ENCODE data around the gene ACVR1. TPM values are rescaled to one million over a fixed set of nuclear protein-coding genes. Genes with fewer than 3 reads are reported as not detected.

The ACVR1 gene
- total RNA-seq, 1 experiment from 2014 or later = 27.6 TPM

DNA sequence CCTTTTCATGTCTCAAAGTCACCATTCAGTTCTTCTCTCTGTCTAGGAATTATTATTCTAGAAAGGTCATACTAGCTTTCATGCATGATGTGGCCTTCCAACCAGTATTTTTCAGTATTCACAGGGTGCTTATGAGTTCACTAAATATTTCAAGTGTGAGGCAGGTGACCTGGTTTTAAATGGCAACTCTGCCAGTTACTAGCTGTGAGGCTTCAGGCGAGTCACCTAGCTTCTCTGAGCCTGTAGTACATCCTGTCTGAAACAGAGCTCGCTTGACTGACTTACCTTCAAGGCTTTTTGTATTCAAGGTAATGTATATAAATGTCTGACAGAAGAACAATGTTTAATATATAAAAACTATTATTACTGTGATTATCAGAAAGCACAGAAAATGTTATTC, 19.4 kb upstream of the ACVR1 start:
- no TSS peak for BruUV-seq (replicated peaks)
- in situ Hi-C loops (cut with HindIII; ENCODE audit: low pct_unique_long_range_greater_than_20kb, low sequenced_read_pairs) (no loop called here), intact Hi-C loops (cut with micrococcal nuclease; ENCODE audit: unreplicated experiment) (no loop called here)
- DNase-seq (ENCODE audit: low read depth, low spot score) = no peak
- ChIA-PET POLR2A (no interaction called here), CTCF (interaction anchor here (0.6 kb wide), 1 partner anchor 17 kb away, joined by 3 read pairs; no protein-coding TSS in a partner anchor)
- Histone ChIP-seq H3K9me3 (ENCODE audit: control insufficient read depth, insufficient read depth, low read depth, low read length) (no peaks in the 10 kb centered on the region), H3K27ac (ENCODE audit: low read length) (no peak overlapping the region), H3K27me3 (ENCODE audit: control insufficient read depth, insufficient read depth, low read length) (no peaks in the 10 kb centered on the region), H3K4me3 (ENCODE audit: low read depth in 2 of 2, low read length in 2 of 2) (no peak overlapping the region), H3K36me3 (ENCODE audit: control insufficient read depth, insufficient read depth, low read length) (no peaks in the 10 kb centered on the region), H3K4me1 (ENCODE audit: control insufficient read depth, insufficient read depth, low read length) (no peaks in the 10 kb centered on the region)
- TF ChIP-seq TCF7L2 (IDR thresholded peaks at IDR 0.05; ENCODE audit: low read depth, low read length) (no peak), POLR2AphosphoS5 (IDR thresholded peaks at IDR 0.05; ENCODE audit: low read depth, low read length) (no peak), SIN3A (IDR thresholded peaks at IDR 0.05; ENCODE audit: borderline replicate concordance, insufficient read depth, low read depth, low read length) (no peak)
- TF ChIP-seq, protein P1, sequence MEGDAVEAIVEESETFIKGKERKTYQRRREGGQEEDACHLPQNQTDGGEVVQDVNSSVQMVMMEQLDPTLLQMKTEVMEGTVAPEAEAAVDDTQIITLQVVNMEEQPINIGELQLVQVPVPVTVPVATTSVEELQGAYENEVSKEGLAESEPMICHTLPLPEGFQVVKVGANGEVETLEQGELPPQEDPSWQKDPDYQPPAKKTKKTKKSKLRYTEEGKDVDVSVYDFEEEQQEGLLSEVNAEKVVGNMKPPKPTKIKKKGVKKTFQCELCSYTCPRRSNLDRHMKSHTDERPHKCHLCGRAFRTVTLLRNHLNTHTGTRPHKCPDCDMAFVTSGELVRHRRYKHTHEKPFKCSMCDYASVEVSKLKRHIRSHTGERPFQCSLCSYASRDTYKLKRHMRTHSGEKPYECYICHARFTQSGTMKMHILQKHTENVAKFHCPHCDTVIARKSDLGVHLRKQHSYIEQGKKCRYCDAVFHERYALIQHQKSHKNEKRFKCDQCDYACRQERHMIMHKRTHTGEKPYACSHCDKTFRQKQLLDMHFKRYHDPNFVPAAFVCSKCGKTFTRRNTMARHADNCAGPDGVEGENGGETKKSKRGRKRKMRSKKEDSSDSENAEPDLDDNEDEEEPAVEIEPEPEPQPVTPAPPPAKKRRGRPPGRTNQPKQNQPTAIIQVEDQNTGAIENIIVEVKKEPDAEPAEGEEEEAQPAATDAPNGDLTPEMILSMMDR (IDR thresholded peaks at IDR 0.05) = no peak
- TF ChIP-seq, protein P2, sequence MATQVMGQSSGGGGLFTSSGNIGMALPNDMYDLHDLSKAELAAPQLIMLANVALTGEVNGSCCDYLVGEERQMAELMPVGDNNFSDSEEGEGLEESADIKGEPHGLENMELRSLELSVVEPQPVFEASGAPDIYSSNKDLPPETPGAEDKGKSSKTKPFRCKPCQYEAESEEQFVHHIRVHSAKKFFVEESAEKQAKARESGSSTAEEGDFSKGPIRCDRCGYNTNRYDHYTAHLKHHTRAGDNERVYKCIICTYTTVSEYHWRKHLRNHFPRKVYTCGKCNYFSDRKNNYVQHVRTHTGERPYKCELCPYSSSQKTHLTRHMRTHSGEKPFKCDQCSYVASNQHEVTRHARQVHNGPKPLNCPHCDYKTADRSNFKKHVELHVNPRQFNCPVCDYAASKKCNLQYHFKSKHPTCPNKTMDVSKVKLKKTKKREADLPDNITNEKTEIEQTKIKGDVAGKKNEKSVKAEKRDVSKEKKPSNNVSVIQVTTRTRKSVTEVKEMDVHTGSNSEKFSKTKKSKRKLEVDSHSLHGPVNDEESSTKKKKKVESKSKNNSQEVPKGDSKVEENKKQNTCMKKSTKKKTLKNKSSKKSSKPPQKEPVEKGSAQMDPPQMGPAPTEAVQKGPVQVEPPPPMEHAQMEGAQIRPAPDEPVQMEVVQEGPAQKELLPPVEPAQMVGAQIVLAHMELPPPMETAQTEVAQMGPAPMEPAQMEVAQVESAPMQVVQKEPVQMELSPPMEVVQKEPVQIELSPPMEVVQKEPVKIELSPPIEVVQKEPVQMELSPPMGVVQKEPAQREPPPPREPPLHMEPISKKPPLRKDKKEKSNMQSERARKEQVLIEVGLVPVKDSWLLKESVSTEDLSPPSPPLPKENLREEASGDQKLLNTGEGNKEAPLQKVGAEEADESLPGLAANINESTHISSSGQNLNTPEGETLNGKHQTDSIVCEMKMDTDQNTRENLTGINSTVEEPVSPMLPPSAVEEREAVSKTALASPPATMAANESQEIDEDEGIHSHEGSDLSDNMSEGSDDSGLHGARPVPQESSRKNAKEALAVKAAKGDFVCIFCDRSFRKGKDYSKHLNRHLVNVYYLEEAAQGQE (IDR thresholded peaks at IDR 0.05; ENCODE audit: insufficient read depth in 1 of 2, low read depth in 2 of 2, low read length in 1 of 2) = no peak
- no peak for ATAC-seq

DNA sequence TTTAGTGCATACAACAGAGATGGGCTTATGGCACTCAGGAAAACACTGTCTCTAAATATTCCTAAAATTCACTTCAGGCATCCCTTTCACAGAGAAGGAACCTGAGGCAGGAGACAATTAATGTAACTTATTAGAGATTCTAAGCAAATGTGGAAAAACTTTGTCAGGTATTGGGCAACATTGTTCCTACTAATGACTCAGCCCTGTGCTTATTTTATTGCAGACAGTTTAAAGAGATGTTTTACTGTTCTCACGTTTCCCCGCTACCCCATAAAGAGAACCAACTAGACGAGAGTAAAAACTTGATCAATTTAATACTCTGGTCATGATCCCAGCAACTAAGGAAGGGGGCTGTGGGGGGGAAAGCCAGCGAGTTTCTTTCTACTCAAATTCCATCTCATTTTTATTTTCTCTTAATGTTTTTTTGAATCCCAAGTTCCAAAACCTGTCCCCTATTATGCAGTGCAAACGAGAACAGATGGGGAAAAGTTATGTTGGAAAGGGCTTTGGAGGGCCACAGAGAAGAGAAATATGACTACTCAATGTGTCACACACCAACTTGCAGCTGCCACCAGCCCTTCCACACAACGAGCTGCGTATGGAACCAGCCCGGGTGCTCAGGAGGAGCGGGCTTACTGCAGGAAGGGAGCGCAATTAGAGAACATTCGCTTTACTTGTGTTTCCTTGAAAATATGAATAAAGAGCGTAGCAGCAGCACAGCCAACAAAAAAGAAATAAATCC, 18.7 kb upstream of the ACVR1 start:
- BruUV-seq (replicated peaks) = no TSS peak

More for the DNA sequence above, 18.7 kb upstream of the ACVR1 start:
- Histone ChIP-seq H3K9me3 (ENCODE audit: control insufficient read depth, insufficient read depth, low read depth, low read length) (no peaks in the 10 kb centered on the region), H3K4me3 (ENCODE audit: low read depth in 2 of 2, low read length in 2 of 2) (no peak overlapping the region), H3K27me3 (ENCODE audit: control insufficient read depth, insufficient read depth, low read length) (no peaks in the 10 kb centered on the region), H3K4me1 (ENCODE audit: control insufficient read depth, insufficient read depth, low read length) (no peaks in the 10 kb centered on the region), H3K27ac (ENCODE audit: low read length) (no peak overlapping the region), H3K36me3 (ENCODE audit: control insufficient read depth, insufficient read depth, low read length) (no peaks in the 10 kb centered on the region)
- POLR2A ChIA-PET = no interaction called here
- DNase-seq (ENCODE audit: low read depth, low spot score) (no peak), ATAC-seq (no peak)
- CTCF ChIA-PET = interaction anchor here (0.6 kb wide), 1 partner anchor 18 kb away, joined by 3 read pairs; no protein-coding TSS in a partner anchor
- intact Hi-C loops (cut with micrococcal nuclease; ENCODE audit: unreplicated experiment) (no loop called here), in situ Hi-C loops (cut with HindIII; ENCODE audit: low pct_unique_long_range_greater_than_20kb, low sequenced_read_pairs) (no loop called here)
- TF ChIP-seq, protein P1 (IDR thresholded peaks at IDR 0.05) = no peak
- TF ChIP-seq, protein P2 (IDR thresholded peaks at IDR 0.05; ENCODE audit: insufficient read depth in 1 of 2, low read depth in 2 of 2, low read length in 1 of 2) = no peak
- TF ChIP-seq TCF7L2 (IDR thresholded peaks at IDR 0.05; ENCODE audit: low read depth, low read length) = no peak
- TF ChIP-seq SIN3A (IDR thresholded peaks at IDR 0.05; ENCODE audit: borderline replicate concordance, insufficient read depth, low read depth, low read length) = no peak
- TF ChIP-seq POLR2AphosphoS5 (IDR thresholded peaks at IDR 0.05; ENCODE audit: low read depth, low read length) = no peak

All from Panc1 (cell line).